PFSK-1 (cell line): ENCODE data around the gene MACROH2A1.

Source experiments
- POLR2AphosphoS5 ChIP-seq: IDR thresholded peaks from 2 replicates; pipeline ENCODE4 v1.6.1; 2012; ENCODE audit warnings: low read depth, mild to moderate bottlenecking, control low read depth, low read length, moderate library complexity
- SIN3A ChIP-seq: IDR thresholded peaks from 2 replicates; pipeline ENCODE4 v1.6.1; 2012; ENCODE audit warnings: mild to moderate bottlenecking, low read length, moderate library complexity, borderline replicate concordance; ENCODE audit not compliant: insufficient read depth
- TAF1 ChIP-seq: IDR thresholded peaks from 2 replicates; pipeline ENCODE4 v1.6.1; 2012; ENCODE audit warnings: low read length, control low read depth, borderline replicate concordance; ENCODE audit not compliant: insufficient read depth

DNA sequence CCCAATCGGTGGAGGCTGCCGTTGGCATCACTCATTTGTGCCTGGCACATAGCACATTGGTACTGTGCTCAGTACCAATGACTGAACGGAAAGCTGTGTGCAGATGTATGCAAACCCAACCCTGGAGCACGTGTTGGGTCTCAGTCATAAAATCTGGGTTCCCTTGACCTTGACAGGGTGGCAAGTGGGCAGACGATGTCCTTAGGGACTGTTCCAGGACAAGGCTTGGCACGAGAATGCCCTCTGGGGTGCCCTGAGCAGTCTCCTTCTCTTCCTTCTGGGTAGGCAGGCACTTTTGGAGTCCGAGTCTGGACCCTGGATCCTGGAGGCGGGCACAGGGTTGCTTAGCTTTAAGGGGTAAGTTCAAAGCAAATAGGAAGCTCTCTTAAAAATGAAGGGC, 75.8 kb downstream of the MACROH2A1 start:
- TF ChIP-seq POLR2AphosphoS5 (no peak), TAF1 (no peak), SIN3A (no peak)
